Activated CD8-positive, alpha-beta memory T cell treated with anti-CD3 and anti-CD28 coated beads, Interleukin-2, amount 50 U/mL, for 4 hours (primary cell): ENCODE data around the gene ACOT2.
A peak's percentile ranks its signal among the peaks of the same experiment; 100 is the strongest.
"Not testable (repeated sequence)": the region's sequence is repeated elsewhere in the genome, so short reads cannot be mapped to it uniquely, and the experiment has no call there.

Source experiments
- DNase-seq: peaks from one replicate; pipeline ENCODE4 v3.0.0-alpha.2; 2020

The ACOT2 gene

GRCh38 chr14:73567951-73568885 is 795 bp upstream of the ACOT2 start:
- peak; percentile 24 for DNase-seq

GRCh38 chr14:73568886-73569184 is 178 bp upstream of the ACOT2 start:
- not testable (repeated sequence) for DNase-seq

DNA sequence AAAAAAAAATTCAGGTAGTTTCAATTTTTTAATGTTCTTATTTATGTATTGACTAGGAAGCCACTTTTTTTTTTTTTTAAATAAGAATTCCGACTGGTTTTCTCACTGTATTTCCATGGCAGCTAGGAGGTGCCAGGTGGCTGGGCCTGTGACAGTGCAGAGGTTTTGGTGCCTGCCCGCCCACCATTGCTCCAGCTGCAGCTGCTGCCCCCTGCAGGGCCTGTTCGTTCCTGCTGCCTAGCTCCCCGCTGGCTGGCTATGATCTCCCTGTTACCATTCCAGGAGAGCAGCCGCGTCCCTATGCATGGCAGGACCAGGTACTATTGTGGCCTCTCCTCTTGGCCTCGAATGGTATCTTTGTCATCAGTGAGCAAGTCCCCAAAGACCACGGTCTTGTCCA is 1.9 kb downstream of the ACOT2 start:
- DNase-seq, result peak; percentile 70

DNA sequence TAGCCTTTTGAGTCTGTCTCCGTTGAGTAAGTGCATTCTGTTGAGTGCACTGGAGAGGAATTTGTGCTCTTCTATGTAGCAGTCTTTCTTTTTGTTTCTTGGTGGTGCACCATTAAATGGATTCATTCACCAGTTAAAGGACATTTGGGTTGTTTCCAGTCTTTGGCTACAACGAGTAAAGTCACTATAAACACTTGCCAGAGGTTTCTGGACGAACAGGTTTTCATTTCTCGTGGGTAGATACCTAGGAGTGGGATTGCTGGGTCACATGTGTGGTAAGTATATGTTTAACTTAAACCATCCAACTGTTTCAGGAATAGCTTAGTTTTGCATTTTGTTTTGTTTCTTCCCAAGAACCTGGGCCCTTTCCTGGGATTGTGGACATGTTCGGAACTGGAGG is 4.0 kb downstream of the ACOT2 start:
- DNase-seq, result not testable (repeated sequence)

DNA sequence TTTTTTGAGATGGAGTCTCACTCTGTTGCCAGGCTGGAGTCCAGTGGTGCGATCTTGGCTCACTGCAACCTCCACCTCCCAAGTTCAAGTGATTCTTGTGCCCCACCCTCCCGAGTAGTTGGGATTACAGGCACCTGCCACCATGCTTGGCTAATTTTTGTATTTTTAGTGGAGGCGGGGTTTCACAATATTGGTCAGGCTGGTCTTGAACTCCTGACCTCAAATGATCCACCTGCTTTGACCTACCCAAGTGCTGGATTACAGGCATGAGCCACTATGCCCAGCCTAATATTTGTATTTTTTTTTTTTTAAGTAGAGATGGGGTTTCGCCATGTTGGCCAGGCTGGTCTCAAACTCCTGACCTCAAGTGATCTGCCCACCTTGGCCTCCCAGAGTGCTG is 4.7 kb downstream of the ACOT2 start:
- DNase-seq, result not testable (repeated sequence)

DNA sequence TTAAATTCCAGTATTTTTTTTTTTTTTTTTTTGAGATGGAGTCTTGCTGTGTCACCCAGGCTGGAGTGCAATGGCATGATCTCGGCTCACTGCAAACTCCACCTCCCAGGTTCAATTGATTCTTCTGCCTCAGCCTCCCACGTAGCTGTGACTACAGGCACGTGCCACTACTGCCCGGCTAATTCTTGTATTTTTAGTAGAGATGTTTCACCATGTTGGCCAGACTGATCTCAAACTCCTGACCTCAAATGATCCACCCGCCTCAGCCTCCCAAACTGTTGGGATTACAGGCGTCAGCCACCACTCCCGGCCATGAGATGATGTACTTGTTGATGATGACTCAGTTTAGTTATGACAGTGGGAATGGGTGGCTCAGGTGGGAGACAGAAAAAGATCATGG is 5.2 kb downstream of the ACOT2 start:
- not testable (repeated sequence) for DNase-seq

DNA sequence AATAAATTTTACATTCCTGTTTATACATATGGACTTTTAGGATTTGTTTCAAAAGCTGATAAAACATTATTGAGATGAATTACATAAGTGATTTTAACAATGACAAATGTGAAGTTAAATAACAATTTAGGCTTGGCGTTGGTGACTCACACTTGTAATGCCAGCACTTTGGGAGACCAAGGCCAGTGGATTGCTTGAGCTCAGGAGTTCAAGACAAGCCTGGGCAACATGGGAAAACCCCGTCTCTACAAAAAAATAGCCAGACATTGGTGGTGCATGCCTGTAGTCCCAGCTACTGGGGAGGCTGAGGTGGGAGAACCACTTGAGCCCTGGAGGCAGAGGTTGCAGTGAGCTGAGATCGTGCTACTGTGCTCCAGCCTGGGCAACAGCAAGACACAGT is 7.4 kb downstream of the ACOT2 start:
- DNase-seq, result no peak

- not testable (repeated sequence) for DNase-seq
These were observed 8.2 kb downstream of the ACOT2 start for GRCh38 chr14:73577214-73577613.

DNA sequence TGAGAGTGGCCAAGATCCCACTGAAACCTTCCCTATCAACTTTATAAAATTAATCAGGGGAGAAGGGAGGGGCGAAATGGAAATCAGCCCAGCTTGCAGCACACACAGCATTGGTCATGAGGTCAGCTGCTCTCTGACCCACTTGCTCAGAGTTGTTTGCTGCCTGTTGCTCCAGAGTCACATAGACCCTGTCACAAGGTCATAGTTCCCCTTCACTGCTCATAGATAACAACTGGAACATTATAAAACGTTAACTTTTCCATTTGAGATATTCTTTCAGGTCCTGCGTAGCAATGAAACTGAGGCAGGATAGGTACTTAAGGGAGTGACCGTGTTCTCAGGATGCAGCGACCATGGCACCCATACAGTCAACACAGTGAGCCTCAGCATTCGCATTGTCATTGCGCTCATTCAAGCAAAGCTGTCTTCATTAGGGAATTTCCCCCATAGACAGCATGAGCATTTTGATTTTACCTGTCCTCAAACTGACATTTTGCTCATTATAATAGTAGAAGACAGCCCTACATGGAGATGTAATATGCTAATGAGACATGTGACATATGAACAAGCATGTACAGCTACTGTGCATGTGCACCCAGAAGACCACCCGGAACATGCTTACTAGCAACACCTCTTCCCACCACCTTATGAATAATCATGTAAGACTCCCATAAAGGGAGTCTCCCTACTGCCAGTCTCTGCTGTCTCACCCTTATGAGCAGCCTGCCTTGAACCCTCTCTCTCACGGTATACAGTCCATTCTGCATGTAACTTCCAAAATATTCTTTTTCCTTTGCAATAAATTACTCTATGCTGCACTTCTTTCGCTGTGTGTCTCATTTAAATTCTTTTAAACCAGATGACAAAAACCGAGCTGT is 13.3 kb downstream of the ACOT2 start:
- not testable (repeated sequence) for DNase-seq

DNA sequence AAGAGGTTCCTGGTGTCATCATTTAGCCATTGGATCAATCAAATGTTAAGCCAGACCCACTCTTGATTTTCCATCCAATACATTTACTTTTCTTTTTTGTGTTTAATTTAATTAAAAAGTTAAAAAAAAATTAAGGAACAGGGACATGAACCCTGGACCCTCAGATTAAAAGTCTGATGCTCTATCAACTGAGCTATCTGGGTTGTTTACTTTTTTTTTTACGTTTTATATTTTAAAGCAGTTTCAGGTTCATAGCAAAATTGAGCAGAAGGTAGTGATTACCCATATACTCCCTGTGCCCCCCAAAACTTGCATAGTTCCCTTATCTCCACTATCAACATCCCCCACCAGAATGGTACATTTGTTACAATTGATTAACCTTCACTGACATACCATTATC is 19.7 kb downstream of the ACOT2 start:
- DNase-seq, result no peak

- no peak for DNase-seq
These were observed 20.1 kb downstream of the ACOT2 start for GRCh38 chr14:73589116-73589515.

- DNase-seq, result not testable (repeated sequence)
These were observed 21.6 kb downstream of the ACOT2 start for GRCh38 chr14:73590673-73591004.

GRCh38 chr14:73591690-73592449 is 22.9 kb downstream of the ACOT2 start, which contains the start of gene ACOT4:
TSS of gene ACOT4 (plus strand) at chr14:73591873. CDS start at chr14:73591960, 87 bp downstream.
- peak; percentile 56 for DNase-seq

- DNase-seq, result no peak
These were observed 25.5 kb downstream of the ACOT2 start for GRCh38 chr14:73594491-73594890.

DNA sequence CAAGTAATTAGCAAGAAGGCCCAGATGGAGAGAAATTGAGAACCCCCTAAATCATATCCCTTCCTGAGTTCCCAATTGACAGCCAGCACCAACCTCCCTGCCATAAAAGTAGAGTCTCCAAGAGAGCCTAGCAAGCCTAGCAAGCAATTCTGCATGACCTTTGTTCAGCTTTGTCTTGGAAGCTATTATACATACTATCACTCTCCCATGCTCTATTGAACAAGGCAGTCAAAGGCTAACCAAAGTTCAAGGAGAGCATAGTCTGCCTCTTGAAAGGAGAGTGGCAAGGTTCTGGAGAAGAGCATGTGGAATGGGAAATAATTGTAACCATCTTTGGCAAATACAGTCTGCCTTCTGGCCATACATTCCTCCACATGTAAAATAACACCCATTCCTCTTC is 30.5 kb downstream of the ACOT2 start:
- no peak for DNase-seq

DNA sequence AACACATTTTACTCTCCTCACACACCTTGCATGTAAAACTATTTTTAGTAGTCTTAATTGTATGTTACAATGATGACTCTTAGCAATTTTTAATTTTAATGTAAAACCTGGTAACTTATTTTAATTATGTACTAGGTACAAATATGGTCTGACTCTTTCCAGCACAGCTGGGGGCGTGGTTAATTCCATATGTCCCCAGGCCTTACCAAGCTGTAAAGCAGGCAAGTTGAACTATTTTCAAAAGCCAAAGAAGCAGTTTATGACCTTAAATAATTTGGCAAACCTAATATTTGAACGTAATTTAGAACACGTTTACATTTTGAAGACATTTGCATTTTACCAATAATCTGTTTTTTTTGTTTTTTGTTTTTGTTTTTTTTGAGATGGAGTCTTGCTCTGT is 34.0 kb downstream of the ACOT2 start:
- no peak for DNase-seq

DNA sequence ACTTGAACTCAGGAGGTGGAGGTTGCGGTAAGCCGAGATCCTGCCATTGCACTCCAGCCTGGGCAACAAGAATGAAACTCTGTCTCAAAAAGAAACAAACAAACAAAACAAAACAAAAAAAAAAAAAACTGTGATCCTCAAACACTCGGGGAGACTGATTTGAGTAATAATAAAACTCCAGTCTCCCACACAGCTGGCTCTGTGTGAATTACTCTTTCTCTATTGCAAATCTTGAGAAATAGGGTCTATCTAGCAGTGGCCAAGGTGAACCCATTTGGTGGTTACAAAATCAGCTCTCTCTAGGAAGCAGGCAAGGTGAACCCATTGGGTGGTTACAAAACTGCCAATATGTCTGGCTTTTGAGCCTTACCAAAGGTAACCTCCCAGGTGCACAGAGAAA is 37.3 kb downstream of the ACOT2 start:
- DNase-seq, result no peak

GRCh38 chr14:73607241-73607640 is 38.2 kb downstream of the ACOT2 start:
- DNase-seq, result no peak

- no peak for DNase-seq
These were observed 41.7 kb downstream of the ACOT2 start for GRCh38 chr14:73610687-73611086.

GRCh38 chr14:73612339-73613045 is 43.5 kb downstream of the ACOT2 start, which contains the start of gene ACOT6:
TSS of gene ACOT6 (plus strand) at chr14:73612517. CDS start at chr14:73612572, 55 bp downstream.
- peak; percentile 65 for DNase-seq

- no peak for DNase-seq
These were observed 44.0 kb downstream of the ACOT2 start for GRCh38 chr14:73613046-73613383.

- DNase-seq, result no peak
These were observed 44.5 kb downstream of the ACOT2 start for GRCh38 chr14:73613419-73613963.
